NCI-H526 treated with DMSO at 0.1 percent for 48 hours (cell line): Measurements from ENCODE around the gene CDH20.

Experiments used
- DNase-seq: peaks from one replicate; lab custom pipeline; 2025; lab: John Stamatoyannopoulos, UW

The CDH20 gene

GRCh38 chr18:61426492-61427053 is 93.3 kb downstream of the CDH20 start:
- no peak for DNase-seq

- no peak for DNase-seq
Measured at GRCh38 chr18:61428266-61428665, 95.0 kb downstream of the CDH20 start.

- no peak for DNase-seq
Measured at GRCh38 chr18:61432590-61432989, 99.4 kb downstream of the CDH20 start.

- no peak for DNase-seq
Measured at GRCh38 chr18:61435064-61435652, 101.9 kb downstream of the CDH20 start.

- DNase-seq = no peak
Measured at GRCh38 chr18:61443081-61443725, 110.0 kb downstream of the CDH20 start.

- no peak for DNase-seq
Measured at GRCh38 chr18:61448316-61448715, 115.1 kb downstream of the CDH20 start.

GRCh38 chr18:61459896-61460648 is 126.8 kb downstream of the CDH20 start:
- DNase-seq = no peak

GRCh38 chr18:61464551-61465142 is 131.4 kb downstream of the CDH20 start:
- no peak for DNase-seq

GRCh38 chr18:61466736-61467135 is 133.5 kb downstream of the CDH20 start:
- no peak for DNase-seq

GRCh38 chr18:61470031-61470674 is 136.9 kb downstream of the CDH20 start:
- no peak for DNase-seq

- no peak for DNase-seq
Measured at GRCh38 chr18:61471541-61471940, 138.3 kb downstream of the CDH20 start.

GRCh38 chr18:61471942-61472341 is 138.7 kb downstream of the CDH20 start:
- DNase-seq = no peak

GRCh38 chr18:61474341-61474740 is 141.1 kb downstream of the CDH20 start:
- no peak for DNase-seq

GRCh38 chr18:61474918-61475317 is 141.7 kb downstream of the CDH20 start:
- DNase-seq = no peak

GRCh38 chr18:61475931-61476330 is 142.7 kb downstream of the CDH20 start:
- no peak for DNase-seq

GRCh38 chr18:61489334-61489733 is 156.1 kb downstream of the CDH20 start:
- DNase-seq = no peak

- DNase-seq = no peak
Measured at GRCh38 chr18:61496374-61496773, 163.1 kb downstream of the CDH20 start.

GRCh38 chr18:61497422-61497821 is 164.2 kb downstream of the CDH20 start:
- no peak for DNase-seq

GRCh38 chr18:61502472-61502871 is 169.2 kb downstream of the CDH20 start:
- DNase-seq = peak; percentile 22

GRCh38 chr18:61503688-61504087 is 170.5 kb downstream of the CDH20 start:
- no peak for DNase-seq

- no peak for DNase-seq
Measured at GRCh38 chr18:61528961-61529360, 195.7 kb downstream of the CDH20 start.

- DNase-seq = no peak
Measured at GRCh38 chr18:61530681-61531080, 197.5 kb downstream of the CDH20 start.
